Stomach smooth muscle (tissue), 2 donors: ENCODE results near the gene ATP13A2.
"Not testable (repeated sequence)": the region's sequence is repeated elsewhere in the genome, so short reads cannot be mapped to it uniquely, and the experiment has no call there.

Source experiments
- H3K27ac ChIP-seq: one replicate; pipeline ENCODE4 v1.7.0; 2013; ENCODE audit warnings: mild to moderate bottlenecking, low read length, inconsistent platforms
- H3K27me3 ChIP-seq, 2 donors: one replicate each; pipeline ENCODE4 v1.7.0; 2013; ENCODE audit warnings: low read length in 2 of 2; ENCODE audit not compliant: insufficient read depth in 2 of 2, control insufficient read depth in 1 of 2
- H3K36me3 ChIP-seq, 2 donors: one replicate each; pipeline ENCODE4 v1.7.0; 2013; ENCODE audit warnings: low read length in 2 of 2; ENCODE audit not compliant: control insufficient read depth in 2 of 2, insufficient read depth in 2 of 2
- H3K4me1 ChIP-seq: one replicate; pipeline ENCODE4 v1.7.0; 2013; ENCODE audit warnings: low read length; ENCODE audit not compliant: control insufficient read depth, insufficient read depth
- H3K4me3 ChIP-seq, 2 donors: one replicate each; pipeline ENCODE4 v1.7.0; 2013; ENCODE audit warnings: low read length in 2 of 2
- H3K9ac ChIP-seq, 2 donors: one replicate each; pipeline ENCODE4 v1.7.0; 2013; ENCODE audit warnings: low read length in 2 of 2, mild to moderate bottlenecking in 1 of 2
- H3K9me3 ChIP-seq, 2 donors: one replicate each; pipeline ENCODE4 v1.7.0; 2013; ENCODE audit warnings: low read length in 2 of 2; ENCODE audit not compliant: control insufficient read depth in 2 of 2
- donor health status: healthy.
- donor health status: Pancreatic carcinoma.

ATP13A2 gene

DNA sequence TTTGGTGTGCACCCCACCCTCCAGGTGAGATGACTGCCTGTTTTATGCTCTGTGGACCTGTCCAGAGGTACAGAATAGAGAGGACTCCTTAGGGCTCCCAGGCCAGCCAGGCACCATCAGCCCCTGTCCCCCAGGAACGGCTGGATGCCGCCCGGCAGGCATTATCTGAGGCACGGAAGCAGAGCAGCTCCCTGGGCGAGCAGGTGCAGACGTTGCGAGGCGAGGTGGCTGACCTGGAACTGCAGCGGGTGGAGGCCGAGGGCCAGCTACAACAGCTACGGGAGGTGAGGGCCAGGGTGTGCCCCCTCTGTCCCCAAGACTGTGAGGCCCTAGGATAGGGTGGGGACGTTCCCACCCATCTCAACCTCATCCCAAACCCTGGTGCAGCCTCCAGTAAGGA lies 42.1 kb downstream of the ATP13A2 start:
- H3K4me3 ChIP-seq = no peak overlapping the region
- H3K4me1 ChIP-seq = peaks cover 23% of the 10 kb centered on the region
- no peaks in the 10 kb centered on the region for H3K27me3 ChIP-seq
- no peak overlapping the region for H3K27ac ChIP-seq
- H3K9me3 ChIP-seq = no peaks in the 10 kb centered on the region
- H3K9ac ChIP-seq = no peak overlapping the region
- H3K36me3 ChIP-seq = peaks cover 5 to 23% of the 10 kb centered on the region in 2 donors

DNA sequence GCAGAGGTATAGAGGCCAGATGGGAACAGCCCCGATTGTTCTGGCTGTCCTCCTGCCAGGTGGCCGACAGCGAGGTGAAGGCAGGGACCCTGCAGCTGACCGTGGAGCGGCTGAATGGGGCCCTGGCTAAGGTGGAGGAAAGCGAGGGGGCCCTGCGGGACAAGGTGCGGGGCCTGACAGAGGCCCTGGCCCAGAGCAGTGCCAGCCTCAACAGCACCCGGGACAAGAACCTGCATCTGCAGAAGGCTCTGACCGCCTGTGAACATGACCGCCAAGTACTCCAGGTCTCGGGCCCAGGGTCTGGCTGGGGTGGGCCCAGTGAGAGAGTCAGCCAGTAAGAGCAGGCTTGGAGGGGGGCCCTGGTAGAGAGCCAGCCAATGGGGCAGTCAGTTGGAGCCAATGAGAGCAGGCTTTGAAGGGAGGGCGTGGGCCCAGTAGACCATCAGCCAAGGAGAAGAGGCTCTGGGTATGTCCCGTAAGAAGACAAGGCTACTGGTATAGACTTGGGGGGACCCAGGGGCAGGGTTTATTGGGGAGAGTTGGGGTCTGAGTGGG lies 42.6 kb downstream of the ATP13A2 start:
- H3K9ac ChIP-seq = no peak overlapping the region
- no peaks in the 10 kb centered on the region for H3K27me3 ChIP-seq
- H3K9me3 ChIP-seq = no peaks in the 10 kb centered on the region
- H3K4me1 ChIP-seq = peaks cover 23% of the 10 kb centered on the region
- no peak overlapping the region for H3K27ac ChIP-seq
- peaks cover 5 to 23% of the 10 kb centered on the region in 2 donors for H3K36me3 ChIP-seq
- H3K4me3 ChIP-seq = no peak overlapping the region

DNA sequence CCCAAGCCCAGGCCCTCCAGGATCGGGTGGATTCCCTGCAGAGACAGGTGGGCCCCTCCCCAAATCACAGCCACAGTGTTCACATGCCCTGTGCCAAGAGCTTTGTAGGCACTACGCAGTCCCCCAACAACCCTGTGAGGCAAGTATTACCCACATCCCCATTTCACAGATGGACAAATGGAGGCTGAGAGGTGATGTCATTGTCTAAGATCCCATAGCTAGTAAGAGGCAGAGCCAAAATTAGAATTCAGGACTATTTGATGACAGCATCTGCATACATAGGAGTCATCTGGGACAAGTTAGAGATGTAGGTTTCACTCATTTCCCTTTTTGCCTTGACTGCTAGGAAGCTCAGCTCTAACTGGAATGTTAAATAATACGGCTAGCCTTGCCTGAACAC lies 43.4 kb downstream of the ATP13A2 start:
- H3K36me3 ChIP-seq = peaks cover 5 to 23% of the 10 kb centered on the region in 2 donors
- H3K4me3 ChIP-seq = no peak overlapping the region
- H3K27ac ChIP-seq = no peak overlapping the region
- H3K27me3 ChIP-seq = no peaks in the 10 kb centered on the region
- no peak overlapping the region for H3K9ac ChIP-seq
- peaks cover 23% of the 10 kb centered on the region for H3K4me1 ChIP-seq
- no peaks in the 10 kb centered on the region for H3K9me3 ChIP-seq

DNA sequence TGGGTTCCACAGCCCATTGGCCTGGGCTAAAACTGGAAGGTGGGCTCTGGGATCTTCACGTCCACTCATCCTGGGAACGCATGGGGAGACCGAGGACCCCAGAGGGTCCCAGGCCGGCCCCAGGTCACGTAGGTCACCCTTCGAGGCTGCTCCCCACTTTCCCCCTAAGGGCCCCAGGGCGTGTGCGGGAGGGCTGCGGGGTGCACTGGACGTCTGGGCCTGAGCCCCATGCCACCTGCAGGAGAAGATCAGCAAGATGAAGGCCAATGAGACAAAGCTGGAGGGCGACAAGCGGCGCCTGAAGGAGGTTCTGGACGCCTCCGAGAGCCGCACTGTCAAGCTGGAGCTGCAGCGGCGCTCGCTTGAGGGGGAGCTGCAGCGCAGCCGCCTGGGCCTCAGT lies 43.8 kb downstream of the ATP13A2 start:
- no peak overlapping the region for H3K4me3 ChIP-seq
- H3K9me3 ChIP-seq = no peaks in the 10 kb centered on the region
- H3K27me3 ChIP-seq = no peaks in the 10 kb centered on the region
- peaks cover 23% of the 10 kb centered on the region for H3K4me1 ChIP-seq
- H3K9ac ChIP-seq = peak overlapping the region in 1 of 2 donors; percentile 45
- peaks cover 5 to 23% of the 10 kb centered on the region in 2 donors for H3K36me3 ChIP-seq
- no peak overlapping the region for H3K27ac ChIP-seq

DNA sequence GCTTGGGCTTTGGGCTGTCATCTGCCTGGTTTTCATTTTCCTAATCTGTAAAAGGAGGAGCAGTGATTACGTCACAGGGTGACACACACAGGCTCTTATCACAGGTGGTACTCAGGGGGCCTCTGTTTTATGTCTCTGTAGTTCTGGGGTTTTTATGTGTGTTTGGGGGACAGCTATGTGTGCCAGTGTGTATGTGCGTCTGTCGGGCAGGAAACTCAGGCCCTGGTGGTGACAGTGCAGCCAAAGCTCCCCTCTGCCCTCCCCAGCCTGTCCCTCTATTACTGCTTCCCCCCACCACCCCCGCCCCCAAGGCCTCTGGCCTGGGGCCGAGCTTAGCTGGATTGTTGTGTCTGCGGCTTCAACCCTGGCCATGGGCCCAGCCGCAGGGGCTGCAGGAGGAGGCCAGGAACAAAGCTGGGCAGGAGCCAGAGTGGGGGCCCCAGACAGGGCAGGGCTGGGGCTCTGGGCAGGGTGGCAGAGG lies 44.6 kb downstream of the ATP13A2 start:
- Histone ChIP-seq H3K4me1 (peaks cover 23% of the 10 kb centered on the region), H3K9ac (no peak overlapping the region), H3K4me3 (no peak overlapping the region), H3K9me3 (no peaks in the 10 kb centered on the region), H3K27ac (no peak overlapping the region), H3K36me3 (peaks cover 5 to 23% of the 10 kb centered on the region in 2 donors), H3K27me3 (no peaks in the 10 kb centered on the region)

DNA sequence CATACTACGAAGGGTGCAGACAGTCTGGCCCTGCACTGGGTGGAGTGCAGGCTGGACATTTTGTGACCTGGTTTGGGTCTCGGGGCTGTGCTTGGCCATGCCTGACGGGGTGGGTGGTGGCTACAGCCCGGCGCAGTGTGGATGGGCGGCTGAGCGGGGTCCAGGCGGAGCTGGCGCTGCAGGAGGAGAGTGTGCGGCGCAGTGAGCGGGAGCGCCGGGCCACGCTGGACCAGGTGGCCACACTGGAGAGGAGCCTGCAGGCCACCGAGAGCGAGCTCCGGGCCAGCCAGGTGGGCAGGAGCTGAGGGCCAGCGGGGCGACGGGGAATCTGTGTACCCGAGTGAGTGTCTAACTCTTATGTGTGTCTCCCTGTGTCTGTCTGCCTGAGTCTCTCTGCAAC lies 45.4 kb downstream of the ATP13A2 start:
- H3K36me3 ChIP-seq = peaks cover 5 to 23% of the 10 kb centered on the region in 2 donors
- no peaks in the 10 kb centered on the region for H3K9me3 ChIP-seq
- H3K4me3 ChIP-seq = no peak overlapping the region
- H3K27me3 ChIP-seq = no peaks in the 10 kb centered on the region
- no peak overlapping the region for H3K27ac ChIP-seq
- peaks cover 19% of the 10 kb centered on the region for H3K4me1 ChIP-seq
- H3K9ac ChIP-seq = no peak overlapping the region

DNA sequence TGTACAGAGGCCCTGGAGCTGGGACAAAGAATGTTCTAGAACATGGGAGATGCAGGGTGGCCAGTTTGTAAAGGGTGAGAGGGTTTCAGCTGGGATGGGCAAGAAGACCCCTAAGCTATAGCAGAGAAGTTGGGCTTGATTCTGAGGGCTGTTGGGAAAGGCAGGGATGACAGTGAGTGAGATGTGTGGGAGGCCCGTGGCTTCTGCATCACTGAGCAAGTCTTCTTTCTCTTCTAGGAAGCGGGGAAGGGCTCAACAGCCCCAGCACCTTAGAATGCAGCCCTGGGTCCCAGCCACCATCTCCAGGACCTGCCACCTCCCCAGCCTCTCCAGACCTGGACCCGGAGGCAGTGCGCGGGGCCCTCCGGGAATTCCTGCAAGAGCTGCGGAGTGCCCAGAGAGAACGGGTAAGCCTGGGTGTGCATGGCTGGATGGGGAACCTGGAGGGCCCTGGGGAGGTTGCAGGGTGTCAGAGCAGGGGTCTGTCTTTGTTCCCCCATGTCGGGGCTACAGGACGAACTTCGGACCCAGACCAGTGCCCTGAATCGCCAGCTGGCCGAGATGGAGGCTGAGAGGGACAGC lies 46.2 kb downstream of the ATP13A2 start:
- H3K4me1 ChIP-seq = peaks cover 19% of the 10 kb centered on the region
- no peaks in the 10 kb centered on the region for H3K9me3 ChIP-seq
- no peaks in the 10 kb centered on the region for H3K27me3 ChIP-seq
- H3K9ac ChIP-seq = no peak overlapping the region
- no peak overlapping the region for H3K27ac ChIP-seq
- H3K4me3 ChIP-seq = no peak overlapping the region
- H3K36me3 ChIP-seq = peaks cover 5 to 20% of the 10 kb centered on the region in 2 donors

DNA sequence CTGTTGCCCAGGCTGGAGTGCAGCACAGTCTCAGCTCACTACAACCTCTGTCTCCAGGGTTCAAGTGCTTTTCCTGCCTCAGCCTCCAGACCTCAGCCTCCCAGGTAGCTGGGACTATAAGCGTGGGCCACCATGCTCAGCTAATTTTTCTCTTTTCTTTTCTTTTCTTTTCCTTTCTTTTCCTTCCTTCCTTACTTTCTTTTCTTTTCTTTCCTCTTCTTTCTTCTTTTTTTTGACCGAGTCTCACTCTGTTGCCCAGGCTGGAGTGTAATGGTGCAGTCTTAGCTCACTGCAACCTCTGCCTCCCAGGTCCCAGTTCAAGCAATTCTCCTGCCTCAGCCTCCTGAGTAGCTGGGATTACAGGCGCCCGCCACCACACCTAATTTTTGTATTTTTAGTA lies 47.6 kb downstream of the ATP13A2 start:
- peaks cover 16% of the 10 kb centered on the region for H3K4me1 ChIP-seq
- not testable (repeated sequence) for H3K27me3 ChIP-seq, H3K4me3 ChIP-seq, H3K27ac ChIP-seq, H3K9me3 ChIP-seq, H3K9ac ChIP-seq
- H3K36me3 ChIP-seq = peaks cover 5 to 17% of the 10 kb centered on the region in 2 donors

DNA sequence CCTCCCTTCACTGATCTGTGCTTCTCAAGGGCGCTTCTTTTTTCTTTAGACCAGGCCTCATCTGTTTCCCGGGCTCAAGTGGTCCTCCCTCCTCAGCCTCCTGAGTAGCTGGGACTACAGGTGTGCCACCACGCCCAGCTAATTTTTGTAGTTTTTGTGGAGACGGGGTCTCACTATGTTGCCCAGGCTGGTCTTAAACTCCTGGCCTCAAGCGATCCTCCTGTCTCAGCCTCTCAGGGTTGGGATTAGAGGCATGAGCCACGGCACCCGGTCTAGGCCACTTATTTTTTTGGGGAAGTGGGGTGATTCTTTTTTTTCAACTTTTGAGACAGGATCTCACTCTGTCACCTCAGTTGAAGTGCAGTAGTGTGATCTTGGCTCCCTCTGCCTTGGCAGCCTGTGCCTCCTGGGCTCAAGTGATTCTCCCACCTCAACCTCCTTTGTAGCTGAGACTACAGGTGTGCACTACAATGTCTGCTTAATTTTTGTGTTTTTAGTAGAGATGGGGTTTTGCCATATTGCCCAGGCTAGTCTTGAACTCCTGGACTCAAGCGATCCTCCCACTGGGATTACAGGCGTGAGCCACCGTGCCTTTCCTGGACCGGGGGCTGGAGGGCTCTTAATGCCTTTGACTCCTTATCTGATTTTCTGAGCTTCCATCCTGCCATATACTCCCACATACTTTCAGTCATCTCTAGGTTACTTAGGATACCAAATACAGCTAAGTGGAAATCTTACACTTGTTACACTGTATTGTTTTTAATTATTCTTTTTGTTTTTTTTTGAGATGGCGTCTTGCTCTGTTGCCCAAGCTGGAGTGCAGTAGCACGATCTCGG lies 50.2 kb downstream of the ATP13A2 start:
- Histone ChIP-seq H3K27me3 (no peaks in the 10 kb centered on the region), H3K36me3 (peaks cover 5 to 18% of the 10 kb centered on the region in 2 donors), H3K4me3 (peak overlapping the region; percentile 27 to 69), H3K9me3 (no peaks in the 10 kb centered on the region), H3K27ac (no peak overlapping the region), H3K4me1 (peaks cover 4% of the 10 kb centered on the region), H3K9ac (peak overlapping the region; percentile 21 to 59)

DNA sequence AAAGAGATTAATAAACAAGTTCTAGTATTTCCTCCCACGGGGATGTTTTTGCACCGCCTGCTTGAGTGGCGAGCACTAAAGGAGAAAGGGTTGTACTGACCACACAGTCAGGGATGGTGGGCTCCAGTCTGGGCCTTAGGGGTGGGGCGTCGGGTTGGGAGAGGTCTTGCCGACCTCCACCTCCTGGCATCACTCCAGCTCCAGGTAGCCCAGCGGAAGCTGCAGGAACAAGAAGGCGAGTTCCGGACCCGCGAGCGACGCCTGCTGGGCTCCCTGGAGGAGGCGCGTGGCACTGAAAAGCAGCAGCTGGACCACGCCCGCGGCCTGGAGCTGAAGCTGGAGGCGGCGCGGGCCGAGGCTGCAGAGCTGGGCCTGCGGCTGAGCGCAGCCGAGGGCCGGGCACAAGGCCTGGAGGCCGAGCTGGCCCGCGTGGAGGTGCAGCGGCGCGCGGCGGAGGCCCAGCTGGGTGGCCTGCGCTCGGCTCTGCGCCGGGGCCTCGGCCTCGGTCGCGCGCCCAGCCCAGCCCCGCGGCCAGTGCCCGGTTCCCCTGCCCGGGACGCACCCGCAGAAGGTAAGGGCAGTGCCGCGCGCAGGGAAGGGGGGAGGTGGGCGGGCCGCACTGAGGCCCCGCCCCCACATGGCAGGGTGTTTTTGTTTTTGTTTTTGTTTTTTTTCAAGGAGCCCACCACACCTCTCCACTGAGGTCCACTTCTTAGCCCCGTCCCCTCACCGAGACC lies 51.0 kb downstream of the ATP13A2 start:
- peak overlapping the region; percentile 27 to 69 for H3K4me3 ChIP-seq
- H3K9me3 ChIP-seq = no peaks in the 10 kb centered on the region
- no peaks in the 10 kb centered on the region for H3K4me1 ChIP-seq
- no peaks in the 10 kb centered on the region for H3K27me3 ChIP-seq
- no peak overlapping the region for H3K27ac ChIP-seq
- H3K9ac ChIP-seq = peak overlapping the region in 1 of 2 donors; percentile 59
- peaks cover under 1 to 17% of the 10 kb centered on the region in 2 donors for H3K36me3 ChIP-seq
